Measurements from ENCODE around the gene NAALADL2. TPM values are rescaled to one million over a fixed set of nuclear protein-coding genes. Genes with fewer than 3 reads are reported as not detected.
"Not testable (repeated sequence)": the region's sequence is repeated elsewhere in the genome, so short reads cannot be mapped to it uniquely, and the experiment has no call there.

NAALADL2 gene
- total and polyA plus RNA-seq, 2 of the 8 experiments (the other 6 are each of a cell fraction or from before 2014, with no cell fraction given): 0.12 to 0.22 TPM

GRCh38 chr3:175132706-175133105, 273.6 kb downstream of the NAALADL2 start:
- H2BK12ac ChIP-seq (ENCODE audit: low read depth, low read length); H4K5ac ChIP-seq (ENCODE audit: insufficient read length, low read depth, low read length); H3K79me2 ChIP-seq (ENCODE audit: control insufficient read depth in 1 of 2, insufficient read depth in 2 of 2, low read length in 2 of 2); H2AK5ac ChIP-seq (ENCODE audit: low read depth, low read length); H3K23me2 ChIP-seq (ENCODE audit: low read depth, low read length); FAIRE-seq; POLR2A ChIA-PET (ENCODE audit: partially characterized antibody); H2BK120ac ChIP-seq (replicated peaks; ENCODE audit: low read depth, low read length); H3K14ac ChIP-seq (ENCODE audit: insufficient read length); H3K18ac ChIP-seq (ENCODE audit: extremely low read depth, low read length); H2BK5ac ChIP-seq (ENCODE audit: low read depth, low read length); DNase-seq (ENCODE audit: low read depth in 1 of 2, low spot score in 2 of 2); H3K4ac ChIP-seq (replicated peaks; ENCODE audit: insufficient read length, low read depth, low read length); H3K36me3 ChIP-seq (ENCODE audit: control insufficient read depth in 2 of 4, insufficient read depth in 4 of 4, low read length in 3 of 4); H4K8ac ChIP-seq (ENCODE audit: extremely low read depth, insufficient read depth, low read length); H2BK15ac ChIP-seq (ENCODE audit: low read length); H3K23ac ChIP-seq (ENCODE audit: insufficient read length); H4K20me1 ChIP-seq (replicated peaks in 1 of 2; ENCODE audit: control insufficient read depth in 1 of 2, insufficient read depth in 2 of 2, low read length in 2 of 2); H2BK20ac ChIP-seq (ENCODE audit: low read length); CTCF ChIA-PET (ENCODE audit: partially characterized antibody); H3K4me1 ChIP-seq (replicated peaks in 1 of 4; ENCODE audit: control insufficient read depth in 3 of 4, insufficient read depth in 4 of 4, low read length in 3 of 4); H2AFZ ChIP-seq (ENCODE audit: low read length); H3K4me2 ChIP-seq (ENCODE audit: insufficient read depth in 1 of 2, low read depth in 2 of 2, low read length in 2 of 2); H3K4me3 ChIP-seq (ENCODE audit: extremely low read depth in 1 of 4, insufficient read depth in 2 of 4, low read depth in 3 of 4, low read length in 4 of 4); H3K27me3 ChIP-seq (replicated peaks in 1 of 4; ENCODE audit: control insufficient read depth in 3 of 4, extremely low read depth in 1 of 4, insufficient read depth in 3 of 4, low read length in 3 of 4); H3K27ac ChIP-seq (ENCODE audit: low read depth, low read length); H3K79me1 ChIP-seq (ENCODE audit: low read depth, low read length); H3K56ac ChIP-seq (replicated peaks; ENCODE audit: insufficient read length, low read depth, low read length); H3K9ac ChIP-seq (replicated peaks in 1 of 4; ENCODE audit: extremely low read depth in 1 of 4, low read depth in 3 of 4, low read length in 3 of 4); H4K91ac ChIP-seq (replicated peaks; ENCODE audit: insufficient read length, low read length): not testable (repeated sequence)
- no CpG with 5 or more reads among the region's 28 CpGs for WGBS, 2 experiments (ENCODE audit: extremely low coverage in 1 of 2, insufficient coverage in 1 of 2, insufficient read length in 1 of 2, insufficient replicate concordance in 2 of 2, low coverage in 1 of 2, low lambda C conversion rate in 2 of 2, missing lambda C conversion rate in 1 of 2)
- H3K9me3 ChIP-seq (ENCODE audit: insufficient read depth in 2 of 2, low read depth in 1 of 2, low read length in 1 of 2): peaks cover 2 to 15% of the 10 kb centered on the region in 2 experiments; a peak in 2 of 4 replicates
